Small intestine (tissue), 7 donors: ENCODE results near the gene BAG2. TPM values are rescaled to one million over a fixed set of nuclear protein-coding genes. Genes with fewer than 3 reads are reported as not detected.

ENCODE experiments used
- DNase-seq, 2 donors: peaks; one replicate each; pipeline versions ENCODE4 v3.0.0 to v3.0.0-alpha.2; 2013
- FAIRE-seq: peaks from 2 replicates; lab custom pipeline; 2012; peaks lifted over from hg19 to GRCh38; lab: Jason Lieb, UNC
- H3K27ac ChIP-seq, 3 donors: one replicate each; pipeline ENCODE4 v1.5.1; 2013; ENCODE audit warnings: low read length in 2 of 3, mild to moderate bottlenecking in 2 of 3, control low read depth in 1 of 3, inconsistent platforms in 1 of 3, low read depth in 1 of 3, moderate library complexity in 1 of 3
- H3K27me3 ChIP-seq, 3 donors: one replicate each; pipeline ENCODE4 v1.6.1; 2013; ENCODE audit warnings: low read length in 3 of 3, inconsistent platforms in 1 of 3; ENCODE audit not compliant: control insufficient read depth in 3 of 3, insufficient read depth in 3 of 3
- H3K36me3 ChIP-seq, 3 donors: one replicate each; pipeline ENCODE4 v1.6.1; 2013; ENCODE audit warnings: low read length in 3 of 3, inconsistent platforms in 1 of 3, low read depth in 1 of 3, mild to moderate bottlenecking in 1 of 3, moderate library complexity in 1 of 3; ENCODE audit not compliant: control insufficient read depth in 3 of 3, insufficient read depth in 2 of 3
- H3K4me1 ChIP-seq, 3 donors: one replicate each; pipeline ENCODE4 v1.6.1; 2013; ENCODE audit warnings: low read length in 2 of 3, inconsistent platforms in 1 of 3, low read depth in 1 of 3, mild to moderate bottlenecking in 1 of 3, moderate library complexity in 1 of 3; ENCODE audit not compliant: control insufficient read depth in 3 of 3, insufficient read depth in 2 of 3
- H3K4me3 ChIP-seq, 3 donors: one replicate each; pipeline ENCODE4 v1.5.1; 2013; ENCODE audit warnings: low read length in 3 of 3, control low read depth in 1 of 3, inconsistent platforms in 1 of 3, low read depth in 1 of 3, mild to moderate bottlenecking in 1 of 3, moderate library complexity in 1 of 3
- H3K9me3 ChIP-seq, 2 donors: one replicate each; pipeline ENCODE4 v1.6.1; 2013; ENCODE audit warnings: low read depth in 1 of 2, low read length in 1 of 2; ENCODE audit not compliant: control insufficient read depth in 2 of 2, insufficient read depth in 1 of 2
- WGBS, 3 donors: extraction: QIAGEN DNeasy Blood & Tissue Kit; methylation state at CpG; one replicate each; pipeline ENCODE4 v1.1.7; 2013; 5-methylcytosine and 5-hydroxymethylcytosine counted together
- polyA plus RNA-seq, 4 donors: library from polyadenylated mRNA; stranded (reverse) in 3 of 4; unstranded in 1 of 4; fragments of 200-250 nt in 3 of 4; fragments of 120-200 nt in 1 of 4; gene quantifications; one replicate each; pipeline versions ENCODE4 v1.2.1 to v1.2.3, GENCODE V29; 2013
- donor health status: healthy with polysubstance abuse.
- donor health status: control.
- donor health status: control.
- donor health status: Bipolar disorder and iron deficiency.
- donor health status: healthy.

Gene BAG2
- polyA plus RNA-seq, 4 donors: 0.45 to 1.1 (median 0.72) TPM

- FAIRE-seq (no peak), DNase-seq (no peak)
- no peak overlapping the region for H3K4me3 ChIP-seq
- no peaks in the 10 kb centered on the region for H3K27me3 ChIP-seq
- peaks cover 0 to 8% (median 2%) of the 10 kb centered on the region in 3 donors for H3K36me3 ChIP-seq
- WGBS, 3 donors: 95 to 97% (median 95%) methylated on average over 2 of the region's 2 CpGs
- H3K4me1 ChIP-seq: no peaks in the 10 kb centered on the region
- no peak overlapping the region for H3K27ac ChIP-seq
- H3K9me3 ChIP-seq: no peaks in the 10 kb centered on the region
Observed at GRCh38 chr6:57162028-57162427, 10.1 kb upstream of the BAG2 start.

- Histone ChIP-seq H3K27ac (no peak overlapping the region), H3K27me3 (no peaks in the 10 kb centered on the region), H3K4me1 (no peaks in the 10 kb centered on the region), H3K9me3 (no peaks in the 10 kb centered on the region), H3K4me3 (no peak overlapping the region), H3K36me3 (peaks cover 0 to 8% (median 2%) of the 10 kb centered on the region in 3 donors)
- no peak for FAIRE-seq
- DNase-seq: no peak
- 86 to 94% (median 88%) methylated on average over 3 of the region's 3 CpGs for WGBS, 3 donors
Observed at GRCh38 chr6:57162516-57162915, 9.6 kb upstream of the BAG2 start.

GRCh38 chr6:57163956-57164355 lies 8.2 kb upstream of the BAG2 start:
- H3K4me1 ChIP-seq: no peaks in the 10 kb centered on the region
- H3K27ac ChIP-seq: no peak overlapping the region
- H3K36me3 ChIP-seq: peaks cover 0 to 5% (median 2%) of the 10 kb centered on the region in 3 donors
- H3K27me3 ChIP-seq: no peaks in the 10 kb centered on the region
- FAIRE-seq (no peak), DNase-seq (no peak)
- H3K4me3 ChIP-seq: no peak overlapping the region
- H3K9me3 ChIP-seq: no peaks in the 10 kb centered on the region
- WGBS, 3 donors: 94 to 99% (median 96%) methylated on average over 2 of the region's 2 CpGs

GRCh38 chr6:57165080-57165479 lies 7.0 kb upstream of the BAG2 start:
- no peaks in the 10 kb centered on the region for H3K9me3 ChIP-seq
- H3K4me1 ChIP-seq: no peaks in the 10 kb centered on the region
- DNase-seq: no peak
- no peak overlapping the region for H3K27ac ChIP-seq
- H3K27me3 ChIP-seq: no peaks in the 10 kb centered on the region
- H3K36me3 ChIP-seq: peaks cover 0 to 5% (median 2%) of the 10 kb centered on the region in 3 donors
- H3K4me3 ChIP-seq: no peak overlapping the region
- WGBS, 3 donors: 93 to 96% (median 95%) methylated on average over 1 of the region's 1 CpG
- no peak for FAIRE-seq

- Histone ChIP-seq H3K4me3 (peak overlapping the region; percentile 55 to 62 (median 62)), H3K9me3 (no peaks in the 10 kb centered on the region), H3K27me3 (peaks cover 0 to 14% (median 0%) of the 10 kb centered on the region in 3 donors), H3K4me1 (peaks cover 0 to 2% (median 0%) of the 10 kb centered on the region in 3 donors), H3K27ac (peak overlapping the region in 1 of 3 donors; percentile 86), H3K36me3 (no peaks in the 10 kb centered on the region)
- DNase-seq: peak; percentile 8 to 36
- FAIRE-seq: no peak
- 7 to 11% (median 10%) methylated on average over 19 of the region's 19 CpGs for WGBS, 3 donors
Observed at GRCh38 chr6:57173056-57173885, 1.1 kb downstream of the BAG2 start.

GRCh38 chr6:57173886-57174510 lies 1.9 kb downstream of the BAG2 start:
- FAIRE-seq (no peak), DNase-seq (no peak)
- Histone ChIP-seq H3K9me3 (no peaks in the 10 kb centered on the region), H3K36me3 (no peaks in the 10 kb centered on the region), H3K27ac (no peak overlapping the region), H3K27me3 (peaks cover 0 to 14% (median 0%) of the 10 kb centered on the region in 3 donors), H3K4me1 (peaks cover 0 to 2% (median 0%) of the 10 kb centered on the region in 3 donors), H3K4me3 (peak overlapping the region in 1 of 3 donors; percentile 55)
- WGBS, 3 donors: 61 to 70% (median 69%) methylated on average over 5 of the region's 5 CpGs

- no peaks in the 10 kb centered on the region for H3K36me3 ChIP-seq
- no peak overlapping the region for H3K27ac ChIP-seq
- peaks cover 0 to 2% (median 0%) of the 10 kb centered on the region in 3 donors for H3K4me1 ChIP-seq
- H3K9me3 ChIP-seq: no peaks in the 10 kb centered on the region
- H3K4me3 ChIP-seq: no peak overlapping the region
- peaks cover 0 to 14% (median 0%) of the 10 kb centered on the region in 3 donors for H3K27me3 ChIP-seq
- DNase-seq (no peak), FAIRE-seq (no peak)
- 83 to 92% (median 89%) methylated on average over 3 of the region's 3 CpGs for WGBS, 3 donors
Observed at GRCh38 chr6:57174511-57174907, 2.4 kb downstream of the BAG2 start.

- no peak for FAIRE-seq
- DNase-seq: no peak
- Histone ChIP-seq H3K36me3 (peaks cover 0 to 2% (median 0%) of the 10 kb centered on the region in 3 donors), H3K27me3 (peaks cover 0 to 14% (median 0%) of the 10 kb centered on the region in 3 donors), H3K4me3 (no peak overlapping the region), H3K27ac (peak overlapping the region in 1 of 3 donors; percentile 22), H3K4me1 (peaks cover 0 to 2% (median 0%) of the 10 kb centered on the region in 3 donors), H3K9me3 (no peaks in the 10 kb centered on the region)
- 81 to 91% (median 90%) methylated on average over 11 of the region's 11 CpGs for WGBS, 3 donors
Observed at GRCh38 chr6:57177545-57178265, 5.6 kb downstream of the BAG2 start.
